Measurements from ENCODE around the gene ITPRIPL1.

The ITPRIPL1 gene

GRCh38 chr2:96323849-96324248, 1.3 kb upstream of the ITPRIPL1 start:
- DNase-seq = no peak

GRCh38 chr2:96324721-96325040, 436 bp upstream of the ITPRIPL1 start:
- no peak for DNase-seq

GRCh38 chr2:96325884-96326255, 753 bp downstream of the ITPRIPL1 start:
- DNase-seq = no peak

- no peak for DNase-seq
Measured at GRCh38 chr2:96326564-96326963, 1.4 kb downstream of the ITPRIPL1 start.

GRCh38 chr2:96326990-96327820, 2.1 kb downstream of the ITPRIPL1 start:
- no peak for DNase-seq

- DNase-seq = no peak
Measured at GRCh38 chr2:96329456-96329855, 4.3 kb downstream of the ITPRIPL1 start.

- DNase-seq = no peak
Measured at GRCh38 chr2:96329874-96330273, 4.8 kb downstream of the ITPRIPL1 start.

GRCh38 chr2:96330407-96330806, 5.3 kb downstream of the ITPRIPL1 start:
- DNase-seq = no peak

GRCh38 chr2:96333708-96334107, 8.6 kb downstream of the ITPRIPL1 start:
- DNase-seq = no peak

- DNase-seq = no peak
Measured at GRCh38 chr2:96336104-96336775, 11.1 kb downstream of the ITPRIPL1 start.

GRCh38 chr2:96336873-96337272, 11.8 kb downstream of the ITPRIPL1 start:
- DNase-seq = no peak

GRCh38 chr2:96340493-96341414, 15.6 kb downstream of the ITPRIPL1 start:
- no peak for DNase-seq

GRCh38 chr2:96341641-96342040, 16.5 kb downstream of the ITPRIPL1 start:
- no peak for DNase-seq

- no peak for DNase-seq
Measured at GRCh38 chr2:96342085-96342484, 17.0 kb downstream of the ITPRIPL1 start.

- DNase-seq = no peak
Measured at GRCh38 chr2:96344011-96344410, 18.9 kb downstream of the ITPRIPL1 start.

GRCh38 chr2:96345438-96345837, 20.3 kb downstream of the ITPRIPL1 start:
- DNase-seq = no peak

GRCh38 chr2:96345868-96346462, 20.8 kb downstream of the ITPRIPL1 start:
- DNase-seq = no peak

- DNase-seq = no peak
Measured at GRCh38 chr2:96347395-96347794, 22.3 kb downstream of the ITPRIPL1 start.

GRCh38 chr2:96353032-96353561, 28.0 kb downstream of the ITPRIPL1 start:
- no peak for DNase-seq

GRCh38 chr2:96353606-96354101, 28.5 kb downstream of the ITPRIPL1 start:
- DNase-seq = no peak

- no peak for DNase-seq
Measured at GRCh38 chr2:96354492-96354891, 29.4 kb downstream of the ITPRIPL1 start.

- no peak for DNase-seq
Measured at GRCh38 chr2:96356889-96357288, 31.8 kb downstream of the ITPRIPL1 start.

GRCh38 chr2:96359310-96359709, 34.2 kb downstream of the ITPRIPL1 start:
- no peak for DNase-seq
